ENCODE measurements around the gene IGDCC3.
A peak's percentile ranks its signal among the peaks of the same experiment; 100 is the strongest.

IGDCC3 gene

GRCh38 chr15:65382146-65382491 lies 4.3 kb upstream of the IGDCC3 start:
- TF ChIP-seq POLR2A (IDR thresholded peaks at IDR 0.05; ENCODE audit: extremely low read depth, insufficient read length) (no peak), MYC (IDR thresholded peaks at IDR 0.05; ENCODE audit: low read depth, low read length) (no peak)
- TF ChIP-seq, protein P1, sequence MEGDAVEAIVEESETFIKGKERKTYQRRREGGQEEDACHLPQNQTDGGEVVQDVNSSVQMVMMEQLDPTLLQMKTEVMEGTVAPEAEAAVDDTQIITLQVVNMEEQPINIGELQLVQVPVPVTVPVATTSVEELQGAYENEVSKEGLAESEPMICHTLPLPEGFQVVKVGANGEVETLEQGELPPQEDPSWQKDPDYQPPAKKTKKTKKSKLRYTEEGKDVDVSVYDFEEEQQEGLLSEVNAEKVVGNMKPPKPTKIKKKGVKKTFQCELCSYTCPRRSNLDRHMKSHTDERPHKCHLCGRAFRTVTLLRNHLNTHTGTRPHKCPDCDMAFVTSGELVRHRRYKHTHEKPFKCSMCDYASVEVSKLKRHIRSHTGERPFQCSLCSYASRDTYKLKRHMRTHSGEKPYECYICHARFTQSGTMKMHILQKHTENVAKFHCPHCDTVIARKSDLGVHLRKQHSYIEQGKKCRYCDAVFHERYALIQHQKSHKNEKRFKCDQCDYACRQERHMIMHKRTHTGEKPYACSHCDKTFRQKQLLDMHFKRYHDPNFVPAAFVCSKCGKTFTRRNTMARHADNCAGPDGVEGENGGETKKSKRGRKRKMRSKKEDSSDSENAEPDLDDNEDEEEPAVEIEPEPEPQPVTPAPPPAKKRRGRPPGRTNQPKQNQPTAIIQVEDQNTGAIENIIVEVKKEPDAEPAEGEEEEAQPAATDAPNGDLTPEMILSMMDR (IDR thresholded peaks at IDR 0.05; ENCODE audit: low read depth, low read length), result no peak
- TF ChIP-seq, protein P2, sequence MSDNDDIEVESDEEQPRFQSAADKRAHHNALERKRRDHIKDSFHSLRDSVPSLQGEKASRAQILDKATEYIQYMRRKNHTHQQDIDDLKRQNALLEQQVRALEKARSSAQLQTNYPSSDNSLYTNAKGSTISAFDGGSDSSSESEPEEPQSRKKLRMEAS (IDR thresholded peaks at IDR 0.05; ENCODE audit: low read depth, low read length), result no peak
- no peak for DNase-seq (ENCODE audit: low read depth)
- no peak overlapping the region for H3K4me3 ChIP-seq (ENCODE audit: low read depth, low read length)

- no peak for DNase-seq (ENCODE audit: low read depth)
- H3K4me3 ChIP-seq (ENCODE audit: low read depth, low read length), result no peak overlapping the region
- TF ChIP-seq, protein P1 (IDR thresholded peaks at IDR 0.05; ENCODE audit: low read depth, low read length), result no peak
- TF ChIP-seq MYC (IDR thresholded peaks at IDR 0.05; ENCODE audit: low read depth, low read length), result no peak
- TF ChIP-seq, protein P2 (IDR thresholded peaks at IDR 0.05; ENCODE audit: low read depth, low read length), result no peak
- no peak for TF ChIP-seq POLR2A (IDR thresholded peaks at IDR 0.05; ENCODE audit: extremely low read depth, insufficient read length)
Observed at GRCh38 chr15:65381445-65382145, 3.8 kb upstream of the IGDCC3 start.

DNA sequence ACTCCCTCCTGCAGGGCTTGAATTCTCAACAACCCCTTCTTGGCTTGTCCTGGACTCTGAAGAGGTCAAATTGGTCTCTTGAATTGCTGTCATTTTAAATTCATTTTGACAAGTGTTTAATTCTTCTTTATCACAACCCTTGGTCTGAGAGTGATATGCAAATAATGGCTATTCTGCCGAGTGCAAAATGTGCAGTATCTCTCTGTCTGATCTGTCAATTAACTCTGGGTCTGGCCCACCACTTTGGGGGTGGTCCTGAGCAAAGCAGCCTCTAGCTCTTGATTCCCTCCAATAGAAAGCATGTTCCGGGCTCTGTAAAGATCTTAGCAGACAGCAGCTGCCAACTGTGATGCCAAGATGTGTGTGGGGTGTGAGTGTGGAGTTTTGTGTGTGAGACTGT lies 2.2 kb upstream of the IGDCC3 start:
- H3K4me3 ChIP-seq (ENCODE audit: low read depth, low read length), result no peak overlapping the region
- no peak for DNase-seq (ENCODE audit: low read depth)
- TF ChIP-seq MYC (IDR thresholded peaks at IDR 0.05; ENCODE audit: low read depth, low read length) (no peak), POLR2A (IDR thresholded peaks at IDR 0.05; ENCODE audit: extremely low read depth, insufficient read length) (no peak)
- TF ChIP-seq, protein P2 (IDR thresholded peaks at IDR 0.05; ENCODE audit: low read depth, low read length), result no peak
- TF ChIP-seq, protein P1 (IDR thresholded peaks at IDR 0.05; ENCODE audit: low read depth, low read length), result no peak

DNA sequence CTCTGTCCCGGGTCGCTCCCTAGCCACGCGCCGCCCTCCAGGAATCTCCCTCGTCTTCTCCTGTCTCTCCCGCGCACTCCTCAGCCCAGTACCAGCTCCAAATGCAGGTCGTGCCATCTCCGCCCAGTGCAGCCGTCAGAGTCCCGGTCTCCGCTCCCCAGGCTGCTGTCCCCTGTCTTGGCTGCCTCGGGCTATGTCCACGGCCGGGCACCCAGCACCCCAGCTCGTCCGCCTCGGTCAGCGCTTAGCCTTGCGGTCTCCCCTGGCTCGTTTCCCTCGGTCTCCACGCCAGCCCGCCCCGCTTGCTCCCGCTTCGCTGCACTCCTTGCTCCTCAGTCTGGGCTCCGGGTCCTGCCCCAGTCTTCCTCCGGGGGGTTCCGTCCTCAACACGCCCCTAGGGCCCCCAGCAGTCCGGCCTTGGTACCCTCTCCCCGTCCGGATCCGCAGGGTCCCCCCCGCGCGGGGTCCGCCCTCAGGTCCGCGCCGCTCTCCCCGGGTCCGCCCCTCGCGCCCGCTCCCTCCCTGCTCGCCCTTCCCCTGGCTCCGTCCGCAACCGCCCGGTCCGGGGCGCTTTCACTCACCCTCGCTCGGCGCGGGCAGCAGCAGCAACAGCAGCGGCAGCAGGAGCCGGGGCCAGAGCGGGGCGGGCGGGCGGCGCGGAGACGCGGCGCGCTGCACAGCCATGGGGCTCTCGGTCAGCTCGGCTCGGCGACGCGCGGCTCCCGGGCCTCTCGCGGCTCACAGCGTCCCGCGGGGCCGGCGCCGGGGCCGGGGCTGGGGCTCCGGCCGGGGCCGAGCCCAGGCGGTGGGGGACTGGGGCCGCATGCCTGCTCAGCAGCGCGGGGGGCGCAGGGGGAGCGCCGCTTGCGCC lies 462 bp downstream of the IGDCC3 start:
- peak; percentile 46 for DNase-seq (ENCODE audit: low read depth)
- TF ChIP-seq, protein P1 (IDR thresholded peaks at IDR 0.05; ENCODE audit: low read depth, low read length), result no peak
- TF ChIP-seq, protein P2 (IDR thresholded peaks at IDR 0.05; ENCODE audit: low read depth, low read length), result no peak
- no peak for TF ChIP-seq MYC (IDR thresholded peaks at IDR 0.05; ENCODE audit: low read depth, low read length)
- H3K4me3 ChIP-seq (ENCODE audit: low read depth, low read length), result no peak overlapping the region

GRCh38 chr15:65376767-65377104 lies 1.1 kb downstream of the IGDCC3 start:
- DNase-seq (ENCODE audit: low read depth), result no peak
- no peak overlapping the region for H3K4me3 ChIP-seq (ENCODE audit: low read depth, low read length)
- TF ChIP-seq, protein P2 (IDR thresholded peaks at IDR 0.05; ENCODE audit: low read depth, low read length), result no peak

Data from NB4 (cell line).